A673 (cell line): Measurements from ENCODE around the gene HMG20B. TPM values are rescaled to one million over a fixed set of nuclear protein-coding genes. Genes with fewer than 3 reads are reported as not detected.

Experiments
- BruUV-seq: library from RNA; stranded (reverse); fragments of 400-500 nt; replicated peaks from 2 replicates; lab custom pipeline; 2021; lab: Mats Ljungman, UMichigan
- CTCF ChIA-PET: fragments of 300-600 bp; sonication (Branson Sonifier 250); formaldehyde crosslinking; loops from one replicate; lab custom pipeline; 2022; ENCODE audit warnings: antibody characterized with exemption; lab: Charles Lee
- POLR2A ChIA-PET: fragments of 300-600 bp; sonication (Branson Sonifier 250); formaldehyde crosslinking; loops from one replicate; lab custom pipeline; 2022; ENCODE audit warnings: antibody characterized with exemption; ENCODE audit not compliant: low non-redundant PET; lab: Charles Lee
- DNase-seq: peaks from one replicate; pipeline ENCODE4 v3.0.0-alpha.2; 2015; ENCODE audit warnings: low spot score
- H3K27ac ChIP-seq: fragments of 200-600 bp; sonication (generic); 2 replicates; pipeline ENCODE4 v1.5.1; 2016; ENCODE audit warnings: mixed run types, low read depth, mild to moderate bottlenecking, mixed read lengths, antibody characterized with exemption, low read length; ENCODE audit not compliant: poor library complexity, severe bottlenecking
- H3K27me3 ChIP-seq: fragments of 200-600 bp; sonication (generic); replicated peaks from 2 replicates; pipeline ENCODE4 v1.6.1; 2017; ENCODE audit warnings: mixed run types, low read depth, mild to moderate bottlenecking, mixed read lengths, antibody characterized with exemption, low read length; ENCODE audit not compliant: insufficient read depth, poor library complexity
- H3K36me3 ChIP-seq: fragments of 200-600 bp; sonication (generic); 2 replicates; pipeline ENCODE4 v1.6.1; 2016; ENCODE audit warnings: mixed run types, mild to moderate bottlenecking, mixed read lengths, antibody characterized with exemption, low read length; ENCODE audit not compliant: insufficient read depth, poor library complexity, severe bottlenecking
- H3K4me1 ChIP-seq: fragments of 200-600 bp; sonication (generic); 2 replicates; pipeline ENCODE4 v1.6.1; 2017; ENCODE audit warnings: mixed run types, mild to moderate bottlenecking, mixed read lengths, antibody characterized with exemption, low read length; ENCODE audit not compliant: insufficient read depth, poor library complexity, severe bottlenecking
- H3K4me3 ChIP-seq: fragments of 200-600 bp; sonication (generic); 2 replicates; pipeline ENCODE4 v1.5.1; 2016; ENCODE audit warnings: low read depth, mixed run types, mild to moderate bottlenecking, mixed read lengths, low read length; ENCODE audit not compliant: poor library complexity, severe bottlenecking
- H3K9me3 ChIP-seq: fragments of 200-600 bp; sonication (generic); 2 replicates; pipeline ENCODE4 v1.6.1; 2016; ENCODE audit warnings: mixed run types, low read depth, mild to moderate bottlenecking, mixed read lengths, antibody characterized with exemption, low read length; ENCODE audit not compliant: poor library complexity, severe bottlenecking
- EZH2 ChIP-seq: fragments of 200-600 bp; sonication (generic); IDR thresholded peaks from 2 replicates; pipeline ENCODE4 v1.6.1; 2017; ENCODE audit warnings: borderline replicate concordance, low read depth, mild to moderate bottlenecking, mixed read lengths, antibody characterized with exemption, low read length; ENCODE audit not compliant: poor library complexity, severe bottlenecking
- intact Hi-C: fragments of 100-400 bp; cut with micrococcal nuclease; formaldehyde crosslinking; loops from one replicate; pipeline ENCODE4 v1.10.0; 2022; ENCODE audit not compliant: unreplicated experiment
- total RNA-seq: library from RNA; stranded (reverse); gene quantifications from 2 replicates; pipeline ENCODE4 v1.2.3, GENCODE V29; 2021
- TF ChIP-seq, protein P1 (sequence below): fragments of 300-800, 200-600 bp; sonication (generic); conservative IDR thresholded peaks from 2 replicates; pipeline ENCODE4 v1.5.1; 2017; ENCODE audit warnings: low read depth, mild to moderate bottlenecking, antibody characterized with exemption, low read length, moderate library complexity, mixed read lengths

Gene HMG20B
- total RNA-seq, 1 experiment from 2014 or later: 53.9 TPM

DNA sequence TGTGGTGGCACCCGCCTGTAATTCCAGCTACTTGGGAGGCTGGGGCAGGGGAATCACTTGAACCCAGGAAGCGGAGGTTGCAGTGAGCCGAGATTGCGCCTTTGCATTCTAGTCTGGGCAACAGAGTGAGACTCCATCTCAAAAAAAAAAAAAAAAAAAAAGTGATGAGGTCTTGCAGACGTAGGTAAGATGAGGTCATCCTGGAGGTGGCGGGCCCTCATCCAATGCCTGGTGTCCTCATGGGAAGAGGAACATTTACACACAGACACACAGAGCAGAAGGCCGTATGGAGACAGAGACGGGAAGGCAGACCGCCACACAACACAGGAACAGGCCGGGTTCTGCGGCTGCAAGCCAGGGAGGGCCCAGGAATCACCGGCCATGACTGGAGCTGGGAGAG lies 49.5 kb downstream of the HMG20B start:
- peaks cover 10% of the 10 kb centered on the region for H3K4me1 ChIP-seq
- POLR2A ChIA-PET: no interaction called here
- TF ChIP-seq, protein P1, sequence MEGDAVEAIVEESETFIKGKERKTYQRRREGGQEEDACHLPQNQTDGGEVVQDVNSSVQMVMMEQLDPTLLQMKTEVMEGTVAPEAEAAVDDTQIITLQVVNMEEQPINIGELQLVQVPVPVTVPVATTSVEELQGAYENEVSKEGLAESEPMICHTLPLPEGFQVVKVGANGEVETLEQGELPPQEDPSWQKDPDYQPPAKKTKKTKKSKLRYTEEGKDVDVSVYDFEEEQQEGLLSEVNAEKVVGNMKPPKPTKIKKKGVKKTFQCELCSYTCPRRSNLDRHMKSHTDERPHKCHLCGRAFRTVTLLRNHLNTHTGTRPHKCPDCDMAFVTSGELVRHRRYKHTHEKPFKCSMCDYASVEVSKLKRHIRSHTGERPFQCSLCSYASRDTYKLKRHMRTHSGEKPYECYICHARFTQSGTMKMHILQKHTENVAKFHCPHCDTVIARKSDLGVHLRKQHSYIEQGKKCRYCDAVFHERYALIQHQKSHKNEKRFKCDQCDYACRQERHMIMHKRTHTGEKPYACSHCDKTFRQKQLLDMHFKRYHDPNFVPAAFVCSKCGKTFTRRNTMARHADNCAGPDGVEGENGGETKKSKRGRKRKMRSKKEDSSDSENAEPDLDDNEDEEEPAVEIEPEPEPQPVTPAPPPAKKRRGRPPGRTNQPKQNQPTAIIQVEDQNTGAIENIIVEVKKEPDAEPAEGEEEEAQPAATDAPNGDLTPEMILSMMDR: no peak
- TF ChIP-seq EZH2: no peak
- DNase-seq: no peak
- H3K9me3 ChIP-seq: no peaks in the 10 kb centered on the region
- intact Hi-C loops: no loop called here
- H3K4me3 ChIP-seq: no peak overlapping the region
- no peaks in the 10 kb centered on the region for H3K27me3 ChIP-seq
- no peak overlapping the region for H3K27ac ChIP-seq
- CTCF ChIA-PET: no interaction called here
- no TSS peak for BruUV-seq
- peaks cover 2% of the 10 kb centered on the region for H3K36me3 ChIP-seq

DNA sequence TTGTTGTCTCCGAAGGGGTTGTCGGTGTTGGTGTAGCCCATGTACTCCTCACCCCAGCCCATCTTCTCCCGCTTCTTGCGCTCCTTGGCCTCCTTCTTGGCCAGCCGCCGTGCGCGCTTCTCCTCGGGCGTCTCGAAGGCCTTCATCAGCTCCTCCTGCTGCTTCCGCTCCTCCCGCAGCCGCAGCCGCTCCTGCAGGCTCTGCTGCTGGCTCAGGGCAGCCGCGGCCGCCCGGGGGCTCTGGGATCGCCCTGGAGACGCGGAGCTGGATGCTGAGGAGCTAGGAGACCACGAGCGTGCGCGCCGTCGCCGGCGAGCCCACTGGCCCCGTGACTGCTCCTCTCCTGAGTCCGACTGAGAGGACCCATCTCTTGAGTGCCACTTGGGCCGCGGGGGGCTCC lies 51.0 kb downstream of the HMG20B start:
- DNase-seq: no peak
- Histone ChIP-seq H3K27me3 (no peaks in the 10 kb centered on the region), H3K4me1 (peaks cover 12% of the 10 kb centered on the region), H3K4me3 (no peak overlapping the region), H3K9me3 (no peaks in the 10 kb centered on the region), H3K36me3 (peaks cover 2% of the 10 kb centered on the region), H3K27ac (no peak overlapping the region)
- no TSS peak for BruUV-seq
- POLR2A ChIA-PET: no interaction called here
- TF ChIP-seq, protein P1: no peak
- CTCF ChIA-PET: no interaction called here
- intact Hi-C loops: no loop called here

DNA sequence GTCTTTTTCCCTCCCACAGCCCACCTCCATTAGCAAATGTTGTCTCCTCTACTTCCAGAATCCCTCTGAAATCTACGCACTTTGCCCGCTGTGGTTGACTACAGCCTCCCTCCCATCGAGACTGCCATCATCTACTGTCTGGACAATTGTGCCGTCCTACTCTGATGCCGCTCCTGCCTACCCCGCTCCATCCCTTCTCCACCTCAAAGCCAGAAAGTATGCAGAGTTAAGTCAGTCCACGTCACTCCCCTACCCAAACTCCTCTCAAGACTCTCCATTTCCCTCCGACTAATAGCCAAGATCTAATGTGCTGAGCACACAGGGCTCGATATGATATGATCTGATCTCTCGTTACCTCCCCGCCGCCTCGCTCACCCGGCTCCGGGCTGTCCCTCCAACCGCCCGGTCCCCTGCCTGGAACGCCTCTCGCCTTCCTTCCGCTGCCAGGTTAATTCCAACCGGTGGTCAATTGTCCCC lies 53.3 kb downstream of the HMG20B start:
- Histone ChIP-seq H3K9me3 (no peaks in the 10 kb centered on the region), H3K4me3 (peak overlapping the region; percentile 90), H3K36me3 (no peaks in the 10 kb centered on the region), H3K27me3 (no peaks in the 10 kb centered on the region), H3K4me1 (peaks cover 12% of the 10 kb centered on the region), H3K27ac (peak overlapping the region; percentile 97)
- POLR2A ChIA-PET: no interaction called here
- intact Hi-C loops: no loop called here
- TF ChIP-seq EZH2: no peak
- TF ChIP-seq, protein P1: no peak
- CTCF ChIA-PET: no interaction called here
- BruUV-seq: TSS peak; percentile 22
- no peak for DNase-seq
